ENCODE data around the gene DPP10. TPM values are rescaled to one million over a fixed set of nuclear protein-coding genes. Genes with fewer than 3 reads are reported as not detected.

Gene DPP10
- total RNA-seq, 4 donors from 2014 or later = 3.3 to 6.6 (median 4.7) TPM

- TF ChIP-seq POLR2AphosphoS5 (IDR thresholded peaks at IDR 0.05) = no peak
- TF ChIP-seq, protein P1, sequence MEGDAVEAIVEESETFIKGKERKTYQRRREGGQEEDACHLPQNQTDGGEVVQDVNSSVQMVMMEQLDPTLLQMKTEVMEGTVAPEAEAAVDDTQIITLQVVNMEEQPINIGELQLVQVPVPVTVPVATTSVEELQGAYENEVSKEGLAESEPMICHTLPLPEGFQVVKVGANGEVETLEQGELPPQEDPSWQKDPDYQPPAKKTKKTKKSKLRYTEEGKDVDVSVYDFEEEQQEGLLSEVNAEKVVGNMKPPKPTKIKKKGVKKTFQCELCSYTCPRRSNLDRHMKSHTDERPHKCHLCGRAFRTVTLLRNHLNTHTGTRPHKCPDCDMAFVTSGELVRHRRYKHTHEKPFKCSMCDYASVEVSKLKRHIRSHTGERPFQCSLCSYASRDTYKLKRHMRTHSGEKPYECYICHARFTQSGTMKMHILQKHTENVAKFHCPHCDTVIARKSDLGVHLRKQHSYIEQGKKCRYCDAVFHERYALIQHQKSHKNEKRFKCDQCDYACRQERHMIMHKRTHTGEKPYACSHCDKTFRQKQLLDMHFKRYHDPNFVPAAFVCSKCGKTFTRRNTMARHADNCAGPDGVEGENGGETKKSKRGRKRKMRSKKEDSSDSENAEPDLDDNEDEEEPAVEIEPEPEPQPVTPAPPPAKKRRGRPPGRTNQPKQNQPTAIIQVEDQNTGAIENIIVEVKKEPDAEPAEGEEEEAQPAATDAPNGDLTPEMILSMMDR (IDR thresholded peaks at IDR 0.05) = no peak
- TF ChIP-seq POLR2A (IDR thresholded peaks at IDR 0.05; ENCODE audit: low read depth) = no peak
- TF ChIP-seq EP300 (IDR thresholded peaks at IDR 0.05) = no peak
- 78% methylated on average over 3 of the region's 3 CpGs for whole genome bisulfite sequencing
These were observed 726.0 kb downstream of the DPP10 start for GRCh38 chr2:115168457-115168856.

DNA sequence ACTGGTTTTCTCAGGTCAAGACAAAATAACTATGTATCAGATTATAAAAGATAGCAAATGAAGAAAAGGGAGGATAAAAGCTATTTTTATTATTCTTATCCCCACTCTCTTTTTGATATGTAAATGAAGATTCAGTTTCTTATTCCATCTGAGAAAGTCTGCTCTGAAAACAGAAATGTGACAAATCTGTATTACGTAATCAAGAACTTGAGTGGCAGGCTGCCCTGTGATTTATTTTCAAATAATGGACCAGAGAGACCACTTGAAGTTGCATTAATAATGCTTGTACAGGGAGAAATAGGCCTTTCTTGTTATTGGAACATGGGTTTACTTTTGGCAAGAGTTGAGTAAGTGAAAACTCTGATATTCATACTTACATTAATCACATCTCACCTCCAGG, 727.4 kb downstream of the DPP10 start:
- 86% methylated on average over 1 of the region's 1 CpG for WGBS

More at GRCh38 chr2:115168457-115168856, 726.0 kb downstream of the DPP10 start:
- H3K9me3 ChIP-seq = no peaks in the 10 kb centered on the region
- no peaks in the 10 kb centered on the region for H3K4me1 ChIP-seq
- no peak for DNase-seq (ENCODE audit: extremely low spot score)
- intact Hi-C loops (cut with DNase I) = no loop called here
- H3K36me3 ChIP-seq = no peaks in the 10 kb centered on the region
- H3K27ac ChIP-seq (replicated peaks in 1 of 4) = no peak overlapping the region
- H3K4me3 ChIP-seq = no peak overlapping the region
- H3K27me3 ChIP-seq = peaks cover 0 to 2% (median 0%) of the 10 kb centered on the region in 4 donors

GRCh38 chr2:115171751-115172150, 729.3 kb downstream of the DPP10 start:
- H3K27ac ChIP-seq (replicated peaks in 1 of 4) = no peak overlapping the region
- no peak for DNase-seq (ENCODE audit: extremely low spot score)
- TF ChIP-seq, protein P1 (IDR thresholded peaks at IDR 0.05) = no peak
- no peak for TF ChIP-seq POLR2AphosphoS5 (IDR thresholded peaks at IDR 0.05)
- TF ChIP-seq EP300 (IDR thresholded peaks at IDR 0.05) = no peak
- TF ChIP-seq POLR2A (IDR thresholded peaks at IDR 0.05; ENCODE audit: low read depth) = no peak
- intact Hi-C loops (cut with DNase I) = no loop called here
- no peak overlapping the region for H3K4me3 ChIP-seq
- no peaks in the 10 kb centered on the region for H3K4me1 ChIP-seq
- no peaks in the 10 kb centered on the region for H3K36me3 ChIP-seq
- 97% methylated on average over 2 of the region's 2 CpGs for WGBS
- no peaks in the 10 kb centered on the region for H3K27me3 ChIP-seq
- H3K9me3 ChIP-seq = no peaks in the 10 kb centered on the region

More for the DNA sequence above, 727.4 kb downstream of the DPP10 start:
- TF ChIP-seq, protein P1 (IDR thresholded peaks at IDR 0.05) = no peak
- no peak for TF ChIP-seq POLR2A (IDR thresholded peaks at IDR 0.05; ENCODE audit: low read depth)
- TF ChIP-seq EP300 (IDR thresholded peaks at IDR 0.05) = no peak
- TF ChIP-seq POLR2AphosphoS5 (IDR thresholded peaks at IDR 0.05) = no peak
- Histone ChIP-seq H3K9me3 (no peaks in the 10 kb centered on the region), H3K36me3 (no peaks in the 10 kb centered on the region), H3K4me3 (no peak overlapping the region), H3K27ac (replicated peaks in 1 of 4) (no peak overlapping the region), H3K27me3 (no peaks in the 10 kb centered on the region), H3K4me1 (no peaks in the 10 kb centered on the region)
- intact Hi-C loops (cut with DNase I) = no loop called here
- no peak for DNase-seq (ENCODE audit: extremely low spot score)

DNA sequence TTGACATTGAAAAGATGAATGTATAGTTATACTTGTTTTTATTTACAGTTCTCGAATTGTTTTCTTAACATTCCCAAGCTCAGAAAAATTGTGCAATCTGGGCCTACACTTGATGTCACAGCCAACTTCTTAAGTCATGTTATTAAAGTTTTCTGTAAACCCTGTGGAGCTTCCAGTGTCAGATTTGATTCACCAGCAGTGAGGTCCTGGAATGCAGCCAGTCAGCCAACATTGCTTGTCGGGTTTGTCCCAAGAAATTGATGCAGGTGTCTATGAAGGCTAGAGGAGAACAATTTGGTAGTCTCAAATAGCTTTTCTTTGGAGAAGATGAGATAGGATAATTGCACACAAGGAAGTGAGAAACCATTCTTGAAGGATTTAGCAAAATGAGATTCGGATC, 732.2 kb downstream of the DPP10 start:
- Histone ChIP-seq H3K4me1 (no peaks in the 10 kb centered on the region), H3K27me3 (no peaks in the 10 kb centered on the region), H3K9me3 (no peaks in the 10 kb centered on the region), H3K4me3 (no peak overlapping the region), H3K27ac (replicated peaks in 1 of 4) (no peak overlapping the region), H3K36me3 (no peaks in the 10 kb centered on the region)
- WGBS = 56% methylated on average over 3 of the region's 3 CpGs
- no peak for TF ChIP-seq EP300 (IDR thresholded peaks at IDR 0.05)
- no peak for TF ChIP-seq POLR2AphosphoS5 (IDR thresholded peaks at IDR 0.05)
- TF ChIP-seq, protein P1 (IDR thresholded peaks at IDR 0.05) = no peak
- no peak for TF ChIP-seq POLR2A (IDR thresholded peaks at IDR 0.05; ENCODE audit: low read depth)
- intact Hi-C loops (cut with DNase I) = no loop called here
- DNase-seq (ENCODE audit: extremely low spot score) = no peak

GRCh38 chr2:115183144-115183543, 740.7 kb downstream of the DPP10 start:
- Histone ChIP-seq H3K4me1 (no peaks in the 10 kb centered on the region), H3K27ac (replicated peaks in 1 of 4) (no peak overlapping the region), H3K36me3 (no peaks in the 10 kb centered on the region), H3K9me3 (no peaks in the 10 kb centered on the region), H3K4me3 (no peak overlapping the region), H3K27me3 (no peaks in the 10 kb centered on the region)
- 73% methylated on average over 3 of the region's 3 CpGs for WGBS
- intact Hi-C loops (cut with DNase I) = no loop called here
- TF ChIP-seq, protein P1 (IDR thresholded peaks at IDR 0.05) = no peak
- TF ChIP-seq EP300 (IDR thresholded peaks at IDR 0.05) (no peak), POLR2AphosphoS5 (IDR thresholded peaks at IDR 0.05) (no peak), POLR2A (IDR thresholded peaks at IDR 0.05; ENCODE audit: low read depth) (no peak)
- no peak for DNase-seq (ENCODE audit: extremely low spot score)

Data from esophagus muscularis mucosa (tissue), 4 donors.